T-helper 17 cell (primary cell): Measurements from ENCODE around the gene PPM1B. TPM values are rescaled to one million over a fixed set of nuclear protein-coding genes. Genes with fewer than 3 reads are reported as not detected.
"Not testable (repeated sequence)": the region's sequence is repeated elsewhere in the genome, so short reads cannot be mapped to it uniquely, and the experiment has no call there.

Source experiments
- ATAC-seq: fragments of 150-1000 bp; cut with Tn5 transposase; 2 replicates; pipeline ENCODE4 v1.10.0; 2021; ENCODE audit warnings: mild to moderate bottlenecking, moderate library complexity
- DNase-seq, 3 donors: peaks; one replicate each; pipeline versions ENCODE4 v3.0.0 to v3.0.0-alpha.2; 2020 to 2021
- H3K9me3 ChIP-seq: one replicate; pipeline ENCODE4 v1.7.0; 2013; ENCODE audit warnings: low read length, mild to moderate bottlenecking; ENCODE audit not compliant: control insufficient read depth, poor library complexity, severe bottlenecking
- H3K27ac Mint-ChIP-seq: one replicate; pipeline ENCODE4 v1.8.0; 2022; ENCODE audit warnings: mild to moderate bottlenecking, moderate library complexity, mixed read lengths
- H3K27me3 Mint-ChIP-seq: one replicate; pipeline ENCODE4 v1.8.0; 2022; ENCODE audit warnings: mixed read lengths
- H3K36me3 Mint-ChIP-seq: one replicate; pipeline ENCODE4 v1.8.0; 2022; ENCODE audit warnings: low read depth, mixed read lengths
- H3K4me1 Mint-ChIP-seq: one replicate; pipeline ENCODE4 v1.8.0; 2022; ENCODE audit warnings: mild to moderate bottlenecking, mixed read lengths
- H3K4me3 Mint-ChIP-seq: one replicate; pipeline ENCODE4 v1.8.0; 2022; ENCODE audit warnings: mild to moderate bottlenecking, moderate library complexity, mixed read lengths
- total RNA-seq, 4 donors: library from RNA in 2 of 4; stranded (reverse) in 2 of 4; gene quantifications; one replicate each; pipeline ENCODE4 v1.2.3 and lab custom pipeline; 2022 to 2026

The PPM1B gene
- total RNA-seq, 2 donors from 2014 or later: 72.7 to 82.7 TPM

DNA sequence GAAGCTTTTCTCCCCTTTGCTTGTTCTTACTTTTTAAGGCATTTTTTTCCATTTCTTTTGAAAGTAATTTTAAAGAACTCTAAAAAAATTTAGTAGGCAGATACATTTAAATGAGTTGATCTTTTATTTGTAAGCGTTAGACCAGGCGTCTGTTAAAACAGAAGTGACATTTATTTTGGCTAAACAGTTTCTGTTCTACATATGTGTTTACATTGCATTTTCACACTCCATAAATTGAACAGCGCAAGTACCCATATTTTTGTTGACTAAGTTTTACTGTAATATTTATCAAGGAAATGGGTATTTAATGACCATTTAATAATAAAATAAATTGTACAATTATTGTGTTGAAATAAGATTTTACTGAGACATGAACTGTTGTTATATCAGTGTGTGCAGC is 21.9 kb downstream of the PPM1B start:
- DNase-seq (no peak), ATAC-seq (no peak)
- no peaks in the 10 kb centered on the region for H3K27me3 Mint-ChIP-seq
- H3K4me1 Mint-ChIP-seq: peaks cover 43% of the 10 kb centered on the region
- no peak overlapping the region for H3K27ac Mint-ChIP-seq
- H3K36me3 Mint-ChIP-seq: peaks cover 2% of the 10 kb centered on the region
- no peak overlapping the region for H3K4me3 Mint-ChIP-seq
- no peaks in the 10 kb centered on the region for H3K9me3 ChIP-seq

- H3K4me3 Mint-ChIP-seq: no peak overlapping the region
- H3K4me1 Mint-ChIP-seq: peaks cover 46% of the 10 kb centered on the region
- no peaks in the 10 kb centered on the region for H3K9me3 ChIP-seq
- H3K27ac Mint-ChIP-seq: no peak overlapping the region
- H3K36me3 Mint-ChIP-seq: peaks cover 2% of the 10 kb centered on the region
- H3K27me3 Mint-ChIP-seq: no peaks in the 10 kb centered on the region
- ATAC-seq (no peak), DNase-seq (no peak)
Measured at GRCh38 chr2:44191739-44192138, 23.1 kb downstream of the PPM1B start.

DNA sequence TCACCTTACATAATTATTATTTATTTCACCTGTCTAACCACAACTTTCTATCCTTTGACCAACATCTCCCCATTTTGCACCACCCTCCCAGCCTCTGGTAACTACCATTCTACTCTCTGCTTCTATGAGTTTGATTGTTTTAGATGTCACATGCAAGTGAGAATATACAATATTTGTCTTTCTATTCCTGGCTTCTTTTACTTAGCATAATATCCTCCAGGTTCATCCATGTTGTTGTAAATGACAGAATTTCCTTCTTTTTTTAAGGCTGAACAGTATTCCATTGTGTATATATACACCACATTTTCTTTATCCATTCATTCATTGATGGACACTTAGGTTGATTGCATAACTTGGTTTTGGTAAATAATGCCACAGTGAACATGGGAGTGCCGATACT is 24.0 kb downstream of the PPM1B start:
- Mint-ChIP-seq H3K36me3 (peaks cover 2% of the 10 kb centered on the region), H3K4me3 (no peak overlapping the region)

DNA sequence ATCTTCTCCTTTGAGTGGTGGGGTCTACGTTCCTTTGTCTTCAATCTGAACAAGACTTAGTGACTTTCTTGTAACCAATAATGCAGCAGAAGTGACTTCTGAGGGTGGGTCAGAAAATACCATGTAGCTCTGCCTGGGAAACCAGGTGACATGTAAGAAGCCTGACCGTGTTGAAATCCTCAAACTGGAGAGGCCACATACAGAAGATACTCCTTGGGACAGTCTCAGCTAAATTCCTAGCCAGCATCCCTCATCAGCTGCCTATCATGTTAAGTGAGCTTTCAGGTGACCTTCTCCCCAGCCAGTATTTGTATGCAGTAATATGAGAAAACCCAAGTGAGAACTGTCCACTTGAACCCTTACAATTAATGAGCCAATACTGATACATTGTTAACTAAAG is 27.0 kb downstream of the PPM1B start:
- Mint-ChIP-seq H3K4me1 (peaks cover 39% of the 10 kb centered on the region), H3K36me3 (peaks cover 2% of the 10 kb centered on the region), H3K27me3 (no peaks in the 10 kb centered on the region), H3K4me3 (no peak overlapping the region), H3K27ac (no peak overlapping the region)
- no peaks in the 10 kb centered on the region for H3K9me3 ChIP-seq
- DNase-seq: no peak
- ATAC-seq: no peak

More for the DNA sequence above, 24.0 kb downstream of the PPM1B start:
- Mint-ChIP-seq H3K4me1 (peaks cover 41% of the 10 kb centered on the region), H3K27ac (peak overlapping the region; percentile 19), H3K27me3 (no peaks in the 10 kb centered on the region)
- ATAC-seq (no peak), DNase-seq (no peak)
- H3K9me3 ChIP-seq: no peaks in the 10 kb centered on the region

DNA sequence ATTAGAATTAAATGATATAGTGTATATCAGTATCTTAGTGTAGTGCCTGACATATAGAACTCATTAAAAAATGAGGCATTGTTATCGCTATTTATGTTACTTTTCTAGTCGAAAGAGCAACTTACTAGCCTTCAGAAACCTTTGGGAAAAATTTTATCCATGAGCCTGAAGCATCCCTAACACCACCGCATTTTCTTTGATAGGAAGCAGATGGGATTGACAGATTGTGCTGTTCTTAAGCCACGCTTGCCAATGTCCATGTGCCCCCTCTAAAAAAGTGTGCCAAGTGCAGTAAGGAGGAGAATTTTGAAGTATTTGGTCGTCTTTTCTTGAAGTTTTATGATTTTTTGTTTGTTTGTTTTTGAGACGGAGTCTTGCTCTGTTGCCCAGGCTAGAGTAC is 29.1 kb downstream of the PPM1B start:
- H3K9me3 ChIP-seq: no peaks in the 10 kb centered on the region
- ATAC-seq: no peak
- no peaks in the 10 kb centered on the region for H3K27me3 Mint-ChIP-seq
- H3K36me3 Mint-ChIP-seq: peaks cover 5% of the 10 kb centered on the region
- H3K4me1 Mint-ChIP-seq: peaks cover 39% of the 10 kb centered on the region
- H3K27ac Mint-ChIP-seq: peak overlapping the region; percentile 59
- no peak overlapping the region for H3K4me3 Mint-ChIP-seq
- no peak for DNase-seq

DNA sequence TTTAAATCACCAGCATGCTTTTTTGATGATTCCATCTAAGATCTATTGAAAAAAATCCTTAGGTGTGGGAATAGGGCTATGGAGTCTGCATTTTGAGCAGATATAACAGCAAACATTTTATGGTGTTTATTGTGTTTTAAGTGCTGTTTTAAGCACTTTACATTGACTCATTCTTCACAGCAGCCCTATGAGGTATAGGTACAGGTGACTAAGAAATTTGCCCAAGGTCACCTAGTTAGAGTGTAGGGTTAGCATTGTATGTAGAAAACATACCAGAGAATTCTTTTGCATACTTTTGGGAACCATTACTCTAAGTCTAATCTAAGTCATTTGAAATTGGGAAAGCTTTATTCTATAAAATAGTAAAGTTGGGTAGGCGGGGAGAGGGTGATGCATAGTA is 31.3 kb downstream of the PPM1B start:
- Mint-ChIP-seq H3K36me3 (peaks cover 3% of the 10 kb centered on the region), H3K4me1 (peaks cover 40% of the 10 kb centered on the region), H3K27me3 (no peaks in the 10 kb centered on the region), H3K27ac (no peak overlapping the region), H3K4me3 (no peak overlapping the region)
- ATAC-seq: no peak
- no peak for DNase-seq
- no peaks in the 10 kb centered on the region for H3K9me3 ChIP-seq

- Mint-ChIP-seq H3K27ac (no peak overlapping the region), H3K36me3 (peaks cover 3% of the 10 kb centered on the region), H3K27me3 (no peaks in the 10 kb centered on the region), H3K4me3 (no peak overlapping the region), H3K4me1 (peaks cover 39% of the 10 kb centered on the region)
- H3K9me3 ChIP-seq: no peaks in the 10 kb centered on the region
- ATAC-seq (no peak), DNase-seq (no peak)
Measured at GRCh38 chr2:44200759-44201158, 32.1 kb downstream of the PPM1B start.

- no peaks in the 10 kb centered on the region for H3K9me3 ChIP-seq
- H3K4me3 Mint-ChIP-seq: peak overlapping the region; percentile 7
- H3K4me1 Mint-ChIP-seq: peaks cover 32% of the 10 kb centered on the region
- peak overlapping the region; percentile 39 for H3K27ac Mint-ChIP-seq
- DNase-seq: no peak
- H3K27me3 Mint-ChIP-seq: no peaks in the 10 kb centered on the region
- H3K36me3 Mint-ChIP-seq: peaks cover 3% of the 10 kb centered on the region
- ATAC-seq: no peak
Measured at GRCh38 chr2:44201648-44202165, 33.0 kb downstream of the PPM1B start.

DNA sequence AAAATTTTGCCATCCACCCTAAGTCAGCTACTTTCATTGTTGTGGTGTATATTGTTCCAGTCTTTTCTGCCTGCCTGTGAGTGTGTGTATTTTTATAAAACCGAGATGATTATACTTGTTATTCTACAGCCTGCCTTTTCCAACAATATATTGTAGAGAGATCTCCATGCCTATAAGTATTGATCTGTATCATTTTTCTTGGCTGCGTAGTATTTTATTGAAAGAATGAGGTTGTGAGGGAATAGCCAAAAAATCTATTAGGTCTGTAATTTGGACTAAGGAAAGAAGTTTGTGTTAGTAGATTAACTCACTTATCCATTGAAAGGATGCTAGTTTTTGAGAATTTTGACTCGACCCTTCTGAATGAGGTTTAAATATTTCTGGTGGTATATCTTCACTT is 34.9 kb downstream of the PPM1B start:
- no peak for DNase-seq
- H3K27me3 Mint-ChIP-seq: no peaks in the 10 kb centered on the region
- peaks cover 29% of the 10 kb centered on the region for H3K4me1 Mint-ChIP-seq
- H3K36me3 Mint-ChIP-seq: peaks cover 3% of the 10 kb centered on the region
- no peak overlapping the region for H3K4me3 Mint-ChIP-seq
- ATAC-seq: no peak
- no peaks in the 10 kb centered on the region for H3K9me3 ChIP-seq
- no peak overlapping the region for H3K27ac Mint-ChIP-seq

DNA sequence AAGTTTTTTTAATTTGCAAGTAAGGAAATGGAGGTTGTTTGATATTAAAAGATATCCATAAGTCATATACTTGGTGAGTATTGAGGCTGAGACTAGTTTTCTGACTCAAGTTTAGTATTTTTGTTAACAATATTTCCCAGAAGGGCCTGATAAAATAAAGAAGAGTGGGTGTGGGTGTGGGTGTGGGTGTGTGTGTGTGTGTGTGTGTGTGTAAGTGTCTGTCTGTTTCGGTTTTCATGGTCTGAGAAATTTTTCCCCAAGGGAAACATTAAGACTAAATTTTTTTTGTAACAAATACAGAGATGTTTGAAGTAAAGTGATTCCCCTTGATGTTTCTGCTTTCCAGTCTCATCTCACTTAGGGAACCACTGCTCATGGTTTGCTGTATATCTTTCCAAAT is 36.5 kb downstream of the PPM1B start:
- Mint-ChIP-seq H3K4me1 (peaks cover 25% of the 10 kb centered on the region), H3K27ac (peak overlapping the region; percentile 67), H3K36me3 (peaks cover 3% of the 10 kb centered on the region), H3K4me3 (peak overlapping the region; percentile 33), H3K27me3 (no peaks in the 10 kb centered on the region)
- no peak for DNase-seq
- H3K9me3 ChIP-seq: no peaks in the 10 kb centered on the region
- ATAC-seq: no peak

GRCh38 chr2:44207102-44207501 is 38.4 kb downstream of the PPM1B start:
- Mint-ChIP-seq H3K4me3 (no peak overlapping the region), H3K27me3 (no peaks in the 10 kb centered on the region), H3K4me1 (peaks cover 18% of the 10 kb centered on the region), H3K36me3 (no peaks in the 10 kb centered on the region), H3K27ac (peak overlapping the region; percentile 68)
- no peaks in the 10 kb centered on the region for H3K9me3 ChIP-seq
- DNase-seq (no peak), ATAC-seq (no peak)

DNA sequence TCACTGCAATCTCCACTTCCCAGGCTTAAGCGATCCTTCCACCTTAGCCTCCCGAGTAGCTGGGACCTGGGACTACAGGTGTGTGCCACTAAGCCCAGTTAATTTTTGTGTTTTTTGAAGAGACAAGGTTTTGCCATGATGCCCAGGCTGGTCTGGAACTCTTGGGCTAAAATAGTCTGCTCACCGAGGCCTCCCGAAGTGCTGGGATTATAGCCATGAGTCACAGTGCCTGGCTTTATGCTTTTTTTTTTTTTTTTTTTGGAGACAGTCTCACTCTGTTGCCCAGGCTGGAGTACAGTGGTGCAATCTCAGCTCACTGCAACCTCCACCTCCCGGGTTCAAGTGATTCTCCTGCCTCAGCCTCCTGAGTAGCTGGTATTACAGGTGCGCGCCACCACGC is 39.0 kb downstream of the PPM1B start:
- ATAC-seq, H3K36me3 Mint-ChIP-seq: not testable (repeated sequence)
- H3K27ac Mint-ChIP-seq: peak overlapping the region; percentile 68

GRCh38 chr2:44210362-44210761 is 41.7 kb downstream of the PPM1B start:
- no peaks in the 10 kb centered on the region for H3K9me3 ChIP-seq
- Mint-ChIP-seq H3K27me3 (no peaks in the 10 kb centered on the region), H3K27ac (no peak overlapping the region), H3K36me3 (peaks cover 2% of the 10 kb centered on the region), H3K4me3 (no peak overlapping the region), H3K4me1 (peaks cover 13% of the 10 kb centered on the region)
- ATAC-seq (no peak), DNase-seq (no peak)

More for the DNA sequence above, 39.0 kb downstream of the PPM1B start:
- not testable (repeated sequence) for H3K27me3 Mint-ChIP-seq, H3K9me3 ChIP-seq, H3K4me3 Mint-ChIP-seq, DNase-seq
- H3K4me1 Mint-ChIP-seq: peaks cover 20% of the 10 kb centered on the region

- H3K27me3 Mint-ChIP-seq: no peaks in the 10 kb centered on the region
- peaks cover 2% of the 10 kb centered on the region for H3K36me3 Mint-ChIP-seq
- ATAC-seq (no peak), DNase-seq (no peak)
- no peak overlapping the region for H3K27ac Mint-ChIP-seq
- H3K9me3 ChIP-seq: no peaks in the 10 kb centered on the region
- H3K4me1 Mint-ChIP-seq: peaks cover 13% of the 10 kb centered on the region
- no peak overlapping the region for H3K4me3 Mint-ChIP-seq
Measured at GRCh38 chr2:44211183-44211582, 42.5 kb downstream of the PPM1B start.
